ENCODE results near the gene CD47.

Gene CD47

DNA sequence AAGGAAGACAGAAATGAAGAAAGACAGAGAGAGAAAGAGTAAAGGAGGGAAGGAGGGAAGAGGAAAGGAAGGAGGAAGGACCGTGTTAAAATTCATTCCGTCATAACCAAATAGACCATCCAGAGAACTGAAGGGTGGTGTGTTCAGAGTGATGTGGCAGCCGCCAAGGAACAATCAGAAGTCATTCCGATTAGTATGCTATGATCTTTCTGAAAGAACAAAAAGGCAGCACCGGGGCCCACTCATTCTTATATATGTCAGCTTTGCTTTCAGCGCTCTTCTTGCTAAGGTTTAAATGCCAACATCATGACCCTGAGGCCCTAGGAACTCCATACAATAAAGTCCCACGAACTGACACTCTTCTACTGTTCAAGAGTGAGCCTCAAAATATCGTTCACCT, 78.5 kb downstream of the CD47 start:
- no peak for DNase-seq (ENCODE audit: low read depth in 2 of 2)
- TF ChIP-seq CTCF (IDR thresholded peaks at IDR 0.05; ENCODE audit: low read depth, low read length), result no peak
- H3K4me3 ChIP-seq (replicated peaks in 1 of 2; ENCODE audit: low read depth in 2 of 2, low read length in 2 of 2), result no peak overlapping the region

DNA sequence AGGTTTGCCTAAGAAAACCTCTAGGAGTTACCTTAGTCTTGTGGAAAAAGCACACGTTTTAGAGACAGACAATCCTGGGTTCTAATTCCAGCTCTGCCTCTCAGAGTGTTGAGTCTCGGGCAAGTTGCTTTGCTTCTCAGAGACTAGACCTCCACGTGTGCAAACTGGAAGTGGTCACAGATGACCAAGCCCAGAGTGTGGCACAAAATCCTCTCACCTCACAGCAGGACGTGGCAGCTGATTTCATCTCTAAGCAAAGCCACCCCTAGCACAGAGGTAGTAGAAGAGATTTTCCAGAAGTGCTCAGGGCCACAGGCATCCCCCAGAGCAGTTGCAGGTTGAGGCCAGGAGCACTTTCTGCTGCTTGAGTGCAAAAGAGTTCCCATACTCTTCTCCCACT, 79.2 kb downstream of the CD47 start:
- TF ChIP-seq CTCF (IDR thresholded peaks at IDR 0.05; ENCODE audit: low read depth, low read length), result no peak
- DNase-seq (ENCODE audit: low read depth in 2 of 2), result no peak
- H3K4me3 ChIP-seq (replicated peaks in 1 of 2; ENCODE audit: low read depth in 2 of 2, low read length in 2 of 2), result no peak overlapping the region

GRCh38 chr3:108008931-108009639, 81.7 kb downstream of the CD47 start:
- DNase-seq (ENCODE audit: low read depth in 2 of 2), result peak; percentile 74 to 84

GRCh38 chr3:108008106-108008505, 82.7 kb downstream of the CD47 start:
- DNase-seq (ENCODE audit: low read depth in 2 of 2), result no peak
- no peak for TF ChIP-seq CTCF (IDR thresholded peaks at IDR 0.05; ENCODE audit: low read depth, low read length)
- no peak overlapping the region for H3K4me3 ChIP-seq (replicated peaks in 1 of 2; ENCODE audit: low read depth in 2 of 2, low read length in 2 of 2)

More at GRCh38 chr3:108008931-108009639, 81.7 kb downstream of the CD47 start:
- peak; percentile 1 for TF ChIP-seq CTCF (IDR thresholded peaks at IDR 0.05; ENCODE audit: low read depth, low read length)
- no peak overlapping the region for H3K4me3 ChIP-seq (replicated peaks in 1 of 2; ENCODE audit: low read depth in 2 of 2, low read length in 2 of 2)

- H3K4me3 ChIP-seq (replicated peaks in 1 of 2; ENCODE audit: low read depth in 2 of 2, low read length in 2 of 2), result no peak overlapping the region
- peak in 1 of 2 donors; percentile 62 for DNase-seq (ENCODE audit: low read depth in 2 of 2)
- TF ChIP-seq CTCF (IDR thresholded peaks at IDR 0.05; ENCODE audit: low read depth, low read length), result no peak
Measured at GRCh38 chr3:108006881-108007331, 83.9 kb downstream of the CD47 start.

DNA sequence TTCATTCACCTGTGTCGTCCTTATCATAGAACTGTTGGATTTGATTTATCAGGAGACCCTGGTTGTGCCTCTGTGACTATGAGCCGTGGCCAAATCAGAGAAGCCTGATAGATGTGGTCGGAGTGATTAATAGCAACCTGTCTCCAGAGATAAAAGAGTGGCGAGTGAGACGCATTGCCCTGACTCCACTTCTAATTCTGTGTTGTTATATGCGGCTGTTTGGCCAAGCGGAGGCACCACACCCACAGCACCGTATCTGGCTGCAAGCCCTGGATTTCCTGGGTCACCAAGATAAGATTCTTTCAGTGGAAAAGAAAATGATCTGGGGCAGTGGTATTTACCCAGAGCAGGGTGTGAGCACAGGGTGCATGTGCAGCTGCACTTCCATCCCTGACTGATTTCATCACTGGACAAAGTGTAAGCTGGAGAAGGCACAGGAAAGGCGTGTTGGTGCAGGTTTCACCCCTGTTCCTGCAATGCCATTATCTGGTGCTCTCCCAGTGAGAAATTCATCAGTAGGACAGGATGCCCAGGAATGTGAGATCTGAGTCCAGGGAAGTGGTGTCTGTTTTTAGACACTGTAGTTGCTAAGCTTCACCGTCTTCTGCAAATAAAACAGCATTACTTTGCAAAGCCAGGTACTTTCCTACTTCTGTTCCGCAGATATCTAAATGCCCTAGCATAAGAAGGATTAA, 84.6 kb downstream of the CD47 start:
- no peak for TF ChIP-seq CTCF (IDR thresholded peaks at IDR 0.05; ENCODE audit: low read depth, low read length)
- H3K4me3 ChIP-seq (replicated peaks in 1 of 2; ENCODE audit: low read depth in 2 of 2, low read length in 2 of 2), result no peak overlapping the region
- peak in 1 of 2 donors; percentile 64 for DNase-seq (ENCODE audit: low read depth in 2 of 2)

Data from cardiac fibroblast (primary cell).